Stimulated activated naive CD8-positive, alpha-beta T cell treated with anti-CD3 and anti-CD28 coated beads, Interleukin-15, amount 100 ng/mL, for 72 hours (primary cell): Measurements from ENCODE around the gene LUC7L.
"Not testable (repeated sequence)": the region's sequence is repeated elsewhere in the genome, so short reads cannot be mapped to it uniquely, and the experiment has no call there.

Source experiments
- ATAC-seq: fragments of 150-1000 bp; cut with Tn5 transposase; 2 replicates; pipeline ENCODE4 v1.10.0; 2021; ENCODE audit warnings: mild to moderate bottlenecking, moderate library complexity
- DNase-seq, 2 donors: peaks; one replicate each; pipeline ENCODE4 v3.0.0; 2021 to 2022
- H3K27ac Mint-ChIP-seq, 2 donors: one replicate each; pipeline ENCODE4 v1.8.0; 2022; ENCODE audit warnings: mild to moderate bottlenecking in 2 of 2, mixed read lengths in 2 of 2, moderate library complexity in 2 of 2
- H3K27me3 Mint-ChIP-seq: one replicate; pipeline ENCODE4 v1.8.0; 2022; ENCODE audit warnings: mixed read lengths
- H3K4me1 Mint-ChIP-seq: one replicate; pipeline ENCODE4 v1.8.0; 2022; ENCODE audit warnings: mild to moderate bottlenecking, mixed read lengths
- H3K4me3 Mint-ChIP-seq, 2 donors: one replicate each; pipeline ENCODE4 v1.8.0; 2022; ENCODE audit warnings: mild to moderate bottlenecking in 2 of 2, mixed read lengths in 2 of 2, moderate library complexity in 1 of 2
- H3K9me3 Mint-ChIP-seq, 2 donors: one replicate each; pipeline ENCODE4 v1.8.0; 2022; ENCODE audit warnings: mixed read lengths in 2 of 2

LUC7L gene

DNA sequence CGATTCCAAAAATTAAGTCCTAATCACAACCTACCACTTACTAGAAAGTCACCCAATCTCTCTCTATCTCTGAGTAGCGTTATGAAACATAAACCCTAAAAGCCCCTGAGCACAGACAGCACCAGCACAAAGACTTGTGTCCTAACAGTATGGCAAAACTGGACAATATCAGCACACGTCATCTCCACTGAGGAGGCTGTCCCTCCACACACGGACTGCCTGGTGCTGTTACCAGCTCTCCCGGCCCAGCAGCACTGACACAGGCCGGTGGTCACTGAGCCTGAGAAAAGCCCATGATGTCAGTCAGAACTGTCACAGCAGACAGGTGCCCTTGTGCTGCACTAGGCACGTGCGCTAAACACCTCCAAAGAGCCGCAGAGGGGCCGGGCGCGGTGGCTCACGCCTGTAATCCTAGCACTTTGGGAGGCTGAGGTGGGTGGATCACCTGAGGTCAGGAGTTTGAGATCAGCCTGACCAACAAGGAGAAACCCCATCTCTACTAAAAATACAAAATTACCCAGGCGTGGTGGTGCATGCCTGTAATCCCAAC is 17.5 kb downstream of the LUC7L start:
- not testable (repeated sequence) for H3K4me1 Mint-ChIP-seq, ATAC-seq, H3K4me3 Mint-ChIP-seq, H3K9me3 Mint-ChIP-seq, DNase-seq, H3K27me3 Mint-ChIP-seq
- H3K27ac Mint-ChIP-seq = peak overlapping the region; percentile 14 to 88

DNA sequence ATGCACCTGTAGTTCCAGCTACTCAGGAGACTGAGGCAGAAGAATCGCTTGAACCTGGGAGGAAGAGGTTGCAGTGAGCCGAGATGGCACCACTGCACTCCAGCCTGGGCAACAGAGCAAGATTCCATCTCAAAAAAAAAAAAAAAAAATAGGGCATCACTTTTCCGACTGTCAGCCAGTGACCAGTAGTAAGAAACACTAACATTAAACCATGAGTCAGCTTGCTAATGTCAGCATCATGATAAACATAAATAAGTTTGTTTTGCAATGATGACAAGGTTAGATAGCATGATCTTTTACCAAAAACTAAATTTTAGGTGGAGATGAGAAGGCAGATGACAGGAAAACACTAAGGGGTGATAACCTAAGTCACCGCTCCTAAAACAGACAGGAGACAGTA is 19.9 kb downstream of the LUC7L start:
- not testable (repeated sequence) for ATAC-seq, H3K27me3 Mint-ChIP-seq, H3K4me3 Mint-ChIP-seq, H3K9me3 Mint-ChIP-seq, DNase-seq, H3K27ac Mint-ChIP-seq, H3K4me1 Mint-ChIP-seq

DNA sequence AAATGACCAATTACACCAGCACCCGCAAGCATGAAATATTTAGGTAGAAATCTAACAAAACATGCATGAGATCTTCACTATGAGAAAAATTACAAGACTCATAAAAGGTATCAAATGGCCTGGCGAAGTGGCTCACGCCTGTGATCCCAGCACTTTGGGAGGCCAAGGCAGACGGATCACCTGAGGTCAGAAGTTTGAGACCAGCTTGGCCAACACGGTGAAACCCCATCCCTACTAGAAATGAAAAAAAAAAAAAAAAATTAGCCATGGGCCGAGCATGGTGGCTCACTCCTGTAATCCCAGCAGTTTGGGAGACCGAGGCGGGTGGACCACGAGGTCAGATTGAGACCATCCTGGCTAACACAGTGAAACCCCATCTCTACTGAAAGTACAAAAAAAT is 25.2 kb downstream of the LUC7L start:
- H3K4me3 Mint-ChIP-seq, ATAC-seq, H3K27ac Mint-ChIP-seq, H3K4me1 Mint-ChIP-seq, H3K9me3 Mint-ChIP-seq, H3K27me3 Mint-ChIP-seq, DNase-seq: not testable (repeated sequence)

DNA sequence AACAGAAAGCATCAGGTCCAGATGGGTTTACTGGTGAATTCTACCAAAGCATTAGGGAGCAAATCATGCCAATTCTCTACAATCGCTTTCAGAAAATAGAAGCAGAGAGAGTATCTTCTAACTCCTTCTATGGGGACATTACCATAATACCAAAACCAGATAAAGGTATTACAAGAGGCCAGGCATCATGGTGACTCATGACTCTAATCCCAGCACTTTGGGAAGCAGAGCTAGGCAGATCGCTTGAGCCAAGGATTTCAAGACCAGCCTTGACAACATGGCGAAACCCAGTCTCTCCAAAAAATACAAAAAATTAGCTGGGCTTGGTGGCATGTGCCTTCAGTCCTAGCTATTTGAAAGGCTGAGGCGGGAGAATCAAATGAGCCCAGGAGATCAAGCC is 26.0 kb downstream of the LUC7L start:
- Mint-ChIP-seq H3K27ac (no peak overlapping the region), H3K27me3 (no peaks in the 10 kb centered on the region), H3K4me3 (no peak overlapping the region), H3K4me1 (peaks cover 9% of the 10 kb centered on the region), H3K9me3 (no peaks in the 10 kb centered on the region)
- DNase-seq = no peak
- no peak for ATAC-seq

DNA sequence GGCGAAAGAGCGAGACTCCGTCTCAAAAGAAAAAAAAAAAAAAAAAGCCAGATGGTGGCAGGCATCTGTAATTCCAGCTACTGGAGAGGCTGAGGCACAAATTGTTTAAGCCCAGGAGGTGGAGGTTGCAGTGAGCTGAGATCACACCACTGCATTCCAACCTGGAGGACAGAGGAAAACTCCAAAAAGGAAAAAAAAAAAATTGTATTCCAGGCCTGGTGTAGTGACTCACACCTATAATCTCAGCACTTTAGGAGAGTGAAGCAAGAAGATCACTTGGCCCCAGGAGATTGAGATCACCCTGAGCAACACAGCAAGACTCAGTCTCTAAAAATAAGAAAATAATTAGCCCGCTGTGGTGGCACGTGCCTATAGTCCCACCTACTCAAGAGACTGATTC is 28.9 kb downstream of the LUC7L start:
- no peak overlapping the region for H3K27ac Mint-ChIP-seq
- no peaks in the 10 kb centered on the region for H3K4me1 Mint-ChIP-seq
- H3K4me3 Mint-ChIP-seq = no peak overlapping the region
- H3K27me3 Mint-ChIP-seq = no peaks in the 10 kb centered on the region
- DNase-seq (no peak), ATAC-seq (no peak)
- no peaks in the 10 kb centered on the region for H3K9me3 Mint-ChIP-seq

DNA sequence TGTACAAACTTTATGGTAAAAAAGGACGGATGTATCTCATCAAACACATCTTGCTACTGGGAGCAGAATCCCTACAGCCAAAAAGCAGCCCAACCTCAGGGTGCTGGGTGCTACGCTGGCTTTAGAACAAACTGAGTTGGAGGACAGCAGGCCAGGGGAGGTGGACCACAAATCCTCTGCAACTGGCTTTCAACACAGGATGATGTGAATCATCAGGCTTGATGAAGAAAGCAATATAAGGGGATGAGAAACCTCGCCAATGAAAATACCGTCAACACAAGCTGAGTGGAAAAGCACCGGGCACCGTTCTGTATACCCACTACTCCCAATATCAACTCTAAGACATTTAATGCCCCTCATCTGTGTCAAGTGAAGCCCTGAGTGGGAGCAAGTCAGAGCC is 34.7 kb downstream of the LUC7L start:
- H3K27ac Mint-ChIP-seq = no peak overlapping the region

DNA sequence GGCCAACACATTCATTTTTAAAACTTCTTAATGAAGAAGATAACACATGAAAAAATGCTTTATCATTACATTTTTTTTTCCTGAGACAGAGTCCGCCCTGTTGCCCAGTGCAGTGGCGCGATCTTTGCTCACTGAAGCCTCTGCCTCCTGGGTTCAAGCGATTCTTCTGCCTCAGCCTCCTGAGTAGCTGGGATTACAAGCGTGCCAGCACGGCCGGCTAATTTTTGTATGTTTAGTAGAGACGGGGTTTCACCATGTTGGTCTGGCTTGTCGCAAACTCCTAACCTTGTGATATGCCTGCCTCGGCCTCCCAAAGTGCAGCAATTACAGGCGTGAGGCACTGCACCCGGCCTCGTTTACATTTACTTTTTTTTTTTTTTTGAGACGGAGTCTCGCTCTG is 35.8 kb downstream of the LUC7L start:
- Mint-ChIP-seq H3K4me3 (no peak overlapping the region), H3K9me3 (no peaks in the 10 kb centered on the region), H3K4me1 (peaks cover 15% of the 10 kb centered on the region), H3K27ac (no peak overlapping the region), H3K27me3 (no peaks in the 10 kb centered on the region)
- ATAC-seq (no peak), DNase-seq (no peak)

More for the DNA sequence above, 34.7 kb downstream of the LUC7L start:
- no peak for DNase-seq
- Mint-ChIP-seq H3K9me3 (no peaks in the 10 kb centered on the region), H3K4me3 (no peak overlapping the region), H3K4me1 (peaks cover 5% of the 10 kb centered on the region), H3K27me3 (no peaks in the 10 kb centered on the region)
- ATAC-seq = no peak

DNA sequence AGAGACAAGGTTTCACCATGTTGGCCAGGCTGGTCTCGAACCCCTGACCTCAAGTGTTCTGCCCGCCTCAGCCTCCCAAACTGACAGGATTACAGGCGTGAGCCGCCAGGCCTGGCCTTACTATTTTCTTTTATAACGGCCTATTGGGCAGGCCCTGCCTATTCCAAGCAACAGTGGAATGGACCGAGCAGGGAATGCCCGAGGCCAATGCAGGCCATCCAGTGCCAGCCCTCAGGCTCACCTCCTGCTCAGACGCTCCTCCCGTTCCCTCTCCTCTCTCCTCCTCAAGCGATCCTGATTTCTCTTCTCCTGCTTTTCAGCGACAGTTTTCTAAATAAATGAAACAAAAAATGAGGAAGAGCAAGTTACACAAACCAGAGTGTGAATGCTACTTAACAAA is 36.6 kb downstream of the LUC7L start:
- Mint-ChIP-seq H3K4me1 (peaks cover 15% of the 10 kb centered on the region), H3K9me3 (no peaks in the 10 kb centered on the region), H3K4me3 (no peak overlapping the region), H3K27ac (peak overlapping the region in 1 of 2 donors; percentile 56), H3K27me3 (no peaks in the 10 kb centered on the region)
- no peak for DNase-seq
- no peak for ATAC-seq

DNA sequence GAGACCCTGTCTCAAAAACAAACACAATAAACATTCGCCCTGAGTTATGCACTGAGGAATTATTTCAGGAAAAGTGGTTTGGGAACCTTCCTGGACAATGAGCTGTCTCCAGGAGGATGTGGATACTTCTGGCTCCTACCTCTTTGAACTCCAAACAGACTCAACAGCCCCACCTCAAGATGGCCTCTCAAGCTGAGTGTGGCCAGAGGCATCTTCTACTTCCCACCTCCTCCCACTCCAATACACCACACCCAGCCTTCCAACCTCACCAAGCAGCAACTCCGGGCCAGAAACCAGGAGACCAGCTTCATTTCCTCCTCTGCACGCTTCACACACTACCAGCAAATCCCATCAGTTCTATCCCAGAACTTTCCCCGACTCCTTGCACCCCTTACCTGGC is 37.4 kb downstream of the LUC7L start:
- Mint-ChIP-seq H3K27me3 (no peaks in the 10 kb centered on the region), H3K4me3 (no peak overlapping the region), H3K9me3 (no peaks in the 10 kb centered on the region), H3K4me1 (peaks cover 15% of the 10 kb centered on the region), H3K27ac (peak overlapping the region in 1 of 2 donors; percentile 35)
- ATAC-seq (no peak), DNase-seq (no peak)

DNA sequence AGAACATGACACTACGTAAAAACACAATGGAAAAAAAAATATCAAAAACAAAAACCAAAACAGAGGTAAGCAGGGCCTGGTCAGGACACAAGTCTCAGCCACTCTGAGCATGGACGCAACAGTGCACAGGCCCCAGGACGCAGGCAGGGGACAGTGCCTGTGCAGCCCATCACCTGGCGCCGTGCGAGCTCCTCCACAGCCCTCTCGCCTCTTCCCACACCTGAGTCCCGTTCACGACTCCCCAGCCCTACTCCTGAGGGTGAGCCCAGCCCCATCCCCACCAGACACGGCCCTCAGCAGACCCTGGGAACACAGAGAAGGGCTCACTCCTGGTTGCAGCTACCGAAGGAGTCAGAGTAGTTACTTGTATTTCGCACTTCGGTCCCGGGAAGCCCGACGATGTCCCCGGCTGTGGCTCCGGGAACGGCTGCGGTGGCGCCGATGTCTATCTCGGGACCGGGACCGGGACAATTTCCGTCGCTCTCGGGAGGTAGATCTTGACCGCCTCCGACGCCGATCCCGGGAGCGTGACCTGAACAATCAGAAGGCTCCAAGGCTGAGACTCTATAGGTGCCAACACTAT is 39.6 kb downstream of the LUC7L start:
- H3K4me3 Mint-ChIP-seq = no peak overlapping the region
- no peaks in the 10 kb centered on the region for H3K9me3 Mint-ChIP-seq
- no peaks in the 10 kb centered on the region for H3K27me3 Mint-ChIP-seq
- H3K4me1 Mint-ChIP-seq = peaks cover 15% of the 10 kb centered on the region
- no peak overlapping the region for H3K27ac Mint-ChIP-seq
- ATAC-seq (no peak), DNase-seq (no peak)

DNA sequence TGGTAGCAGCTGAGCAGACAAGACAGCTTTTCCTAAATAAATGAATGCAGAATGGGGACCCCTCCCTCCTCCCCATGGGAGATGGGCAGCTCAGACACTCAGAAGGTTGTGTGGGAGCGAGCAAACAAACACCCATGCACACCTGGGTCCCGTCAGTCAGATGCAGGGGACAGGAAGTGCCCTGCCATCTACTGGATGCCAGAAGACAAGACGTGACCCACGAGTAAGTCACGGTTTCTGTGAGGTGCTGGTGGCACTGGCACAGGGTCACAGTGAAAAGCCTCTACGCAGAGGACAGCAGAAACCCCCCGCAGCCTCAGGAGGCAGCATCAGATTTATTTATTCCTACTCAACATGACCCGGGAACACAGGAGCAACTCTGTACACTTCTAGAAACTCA is 40.6 kb downstream of the LUC7L start:
- Mint-ChIP-seq H3K27me3 (no peaks in the 10 kb centered on the region), H3K27ac (no peak overlapping the region), H3K4me3 (no peak overlapping the region), H3K9me3 (no peaks in the 10 kb centered on the region), H3K4me1 (peaks cover 15% of the 10 kb centered on the region)
- peak; percentile 76 for ATAC-seq
- DNase-seq = no peak

DNA sequence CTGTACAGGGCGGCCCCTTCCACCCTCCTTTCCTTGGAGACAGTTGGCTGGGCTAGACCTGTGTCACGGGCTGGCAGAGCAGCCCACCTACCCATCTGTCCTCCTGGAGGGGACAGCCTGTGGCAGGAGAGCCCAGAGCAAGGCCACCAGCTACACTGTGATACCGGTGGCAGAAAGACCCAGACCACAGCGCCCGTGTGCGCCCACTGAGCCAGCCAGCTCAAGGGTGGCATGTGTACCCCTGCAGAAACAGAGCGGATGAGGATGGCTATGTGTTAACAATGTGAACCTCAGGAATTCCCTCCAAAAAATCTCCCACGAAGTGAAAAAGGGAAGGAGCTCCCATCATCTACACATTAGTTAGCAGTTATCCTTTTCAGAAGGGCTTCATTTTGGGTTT is 41.9 kb downstream of the LUC7L start:
- DNase-seq = no peak

DNA sequence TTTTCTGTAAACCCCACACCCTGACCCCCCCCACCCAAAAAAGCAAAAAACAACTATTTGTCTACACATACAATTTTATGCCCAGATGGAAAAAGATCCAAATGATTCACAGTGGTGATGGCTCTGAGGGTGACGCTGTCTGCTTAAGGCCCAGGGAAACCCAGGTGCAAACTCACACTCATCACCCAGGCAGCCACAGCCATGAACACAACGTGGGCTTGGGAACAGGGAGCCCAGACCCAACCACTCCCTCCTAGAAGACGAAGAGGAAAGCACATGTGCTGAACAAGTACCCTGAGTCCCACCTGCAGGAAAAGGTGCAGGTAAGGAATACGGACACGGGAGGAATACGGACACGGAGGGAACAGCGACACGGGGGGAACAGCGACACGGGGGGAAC is 43.6 kb downstream of the LUC7L start:
- Mint-ChIP-seq H3K27ac (peak overlapping the region in 1 of 2 donors; percentile 71), H3K9me3 (no peaks in the 10 kb centered on the region), H3K27me3 (no peaks in the 10 kb centered on the region), H3K4me3 (no peak overlapping the region), H3K4me1 (peaks cover 10% of the 10 kb centered on the region)
- DNase-seq (no peak), ATAC-seq (no peak)

More for the DNA sequence above, 41.9 kb downstream of the LUC7L start:
- H3K27me3 Mint-ChIP-seq = no peaks in the 10 kb centered on the region
- no peak overlapping the region for H3K4me3 Mint-ChIP-seq
- H3K4me1 Mint-ChIP-seq = peaks cover 15% of the 10 kb centered on the region
- peak overlapping the region in 1 of 2 donors; percentile 71 for H3K27ac Mint-ChIP-seq
- H3K9me3 Mint-ChIP-seq = no peaks in the 10 kb centered on the region
- no peak for ATAC-seq

DNA sequence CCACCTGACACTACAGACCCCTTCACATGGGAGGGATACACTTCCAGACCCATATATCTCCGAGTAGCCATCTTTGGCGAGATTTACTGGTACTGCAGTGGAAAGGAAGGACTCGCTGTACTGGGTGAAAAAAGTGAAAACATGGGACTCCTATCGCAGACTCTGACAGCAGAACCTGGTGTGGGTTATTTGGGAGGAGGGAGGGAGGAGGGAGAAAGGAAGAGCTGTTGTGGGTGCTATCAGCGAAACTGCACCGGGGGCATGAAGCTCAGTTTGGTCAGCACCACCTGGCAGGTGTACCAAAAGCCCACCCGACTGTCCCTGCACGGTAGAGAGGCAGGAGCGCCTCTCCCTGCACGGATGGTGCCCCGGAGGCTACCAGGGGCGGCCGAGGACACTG is 44.0 kb downstream of the LUC7L start:
- Mint-ChIP-seq H3K27ac (no peak overlapping the region), H3K4me3 (no peak overlapping the region), H3K27me3 (no peaks in the 10 kb centered on the region), H3K9me3 (no peaks in the 10 kb centered on the region), H3K4me1 (peaks cover 10% of the 10 kb centered on the region)
- DNase-seq (no peak), ATAC-seq (no peak)

DNA sequence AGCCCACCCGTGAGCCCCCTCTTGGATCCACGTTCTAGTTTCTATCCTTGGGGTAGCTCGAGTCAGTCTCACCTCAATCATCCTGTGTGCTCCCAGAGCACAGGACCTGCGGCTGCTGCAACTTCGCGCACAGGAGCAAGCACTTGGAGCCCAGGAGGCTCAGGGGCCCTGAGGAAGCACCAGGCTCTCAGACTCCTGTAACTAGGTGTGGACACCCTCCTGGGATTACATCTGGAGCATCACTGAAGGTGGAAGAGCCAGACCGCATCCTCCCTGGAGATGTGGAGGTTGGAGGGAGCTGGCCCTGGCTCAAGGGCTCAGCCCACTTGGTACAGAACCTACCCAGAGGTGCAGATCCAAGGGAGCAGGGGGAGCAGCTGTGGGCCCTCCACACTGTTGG is 46.2 kb downstream of the LUC7L start:
- no peak overlapping the region for H3K27ac Mint-ChIP-seq
- DNase-seq (no peak), ATAC-seq (no peak)
- H3K4me1 Mint-ChIP-seq = peaks cover 5% of the 10 kb centered on the region
- peaks cover 8% of the 10 kb centered on the region for H3K27me3 Mint-ChIP-seq
- no peaks in the 10 kb centered on the region for H3K9me3 Mint-ChIP-seq
- no peak overlapping the region for H3K4me3 Mint-ChIP-seq

DNA sequence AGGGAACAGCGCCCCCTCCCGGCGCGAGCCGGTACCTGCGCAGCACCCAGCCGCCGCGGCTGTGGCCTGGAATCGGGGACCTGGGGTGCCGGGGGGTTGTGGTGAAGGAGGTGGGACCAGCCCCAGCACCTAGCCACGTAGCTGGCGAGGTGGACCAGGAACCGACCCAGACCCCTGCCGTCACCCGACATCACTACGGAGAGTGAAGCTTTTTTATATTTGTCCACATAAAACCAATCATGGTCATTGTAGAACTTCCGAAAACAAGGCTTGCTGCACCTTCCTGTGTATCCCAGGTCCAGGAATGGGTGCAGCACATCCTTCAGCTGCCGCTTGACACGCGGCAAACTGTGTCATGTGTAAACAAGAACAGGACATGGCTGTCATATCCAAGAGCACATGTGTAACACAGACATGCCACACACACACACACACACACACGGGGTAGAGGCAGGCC is 47.7 kb downstream of the LUC7L start:
- H3K4me1 Mint-ChIP-seq = peaks cover 15% of the 10 kb centered on the region
- peak overlapping the region in 1 of 2 donors; percentile 66 for H3K4me3 Mint-ChIP-seq
- H3K27ac Mint-ChIP-seq = no peak overlapping the region
- DNase-seq (no peak), ATAC-seq (no peak)
- peaks cover 20% of the 10 kb centered on the region for H3K27me3 Mint-ChIP-seq
- no peaks in the 10 kb centered on the region for H3K9me3 Mint-ChIP-seq
